GM21381 (cell line): ENCODE measurements around the gene PRKAG2.

Experiments
- ATAC-seq: cut with Tn5 transposase; IDR thresholded peaks from one replicate; pipeline ENCODE4 v1.9.1; 2021; ENCODE audit warnings: mild to moderate bottlenecking, moderate library complexity; ENCODE audit not compliant: unreplicated experiment

The PRKAG2 gene

DNA sequence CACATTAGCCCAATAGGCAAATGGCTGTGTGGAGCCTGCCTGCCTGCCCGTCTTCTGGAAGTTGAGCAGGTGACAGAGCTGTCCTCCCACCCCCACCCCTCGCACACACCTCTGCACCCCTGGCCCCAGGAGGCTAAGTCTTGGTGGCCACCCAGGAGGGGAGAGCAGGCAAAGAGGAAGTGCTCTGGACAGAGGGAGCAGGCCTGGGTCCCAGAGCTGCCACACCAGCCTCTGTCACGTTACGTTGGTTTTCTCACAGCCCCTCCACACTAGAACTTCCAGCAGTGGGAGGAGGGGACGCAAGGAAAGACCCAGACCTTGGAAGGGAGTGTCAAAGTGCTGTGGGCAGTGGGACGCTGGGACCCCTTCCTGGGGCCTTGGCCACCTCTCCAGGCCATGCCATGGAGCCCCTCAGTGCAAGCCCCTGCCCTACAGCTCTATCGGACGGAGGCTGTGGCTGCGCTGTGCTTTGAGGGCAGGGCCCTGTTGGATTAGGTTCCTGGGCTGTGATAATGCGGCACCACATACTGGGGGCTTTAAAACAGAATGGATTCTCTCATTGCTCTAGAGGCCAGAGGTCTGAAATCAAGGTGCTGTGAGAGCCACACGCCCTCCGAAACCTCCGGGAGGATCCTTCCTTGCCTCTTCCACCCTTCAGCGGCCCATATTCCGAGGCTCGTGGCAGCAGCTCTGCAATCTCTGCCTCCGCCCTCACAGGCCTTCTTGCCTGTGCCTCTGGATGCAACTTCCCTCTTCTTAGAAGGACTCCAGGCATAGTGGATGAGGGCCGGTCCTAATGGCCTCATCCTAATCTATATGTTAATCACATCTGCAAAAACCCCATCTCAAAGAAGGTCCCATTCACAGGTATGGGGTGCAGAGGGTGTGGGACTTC, 9.9 kb downstream of the PRKAG2 start:
- ATAC-seq: no peak

DNA sequence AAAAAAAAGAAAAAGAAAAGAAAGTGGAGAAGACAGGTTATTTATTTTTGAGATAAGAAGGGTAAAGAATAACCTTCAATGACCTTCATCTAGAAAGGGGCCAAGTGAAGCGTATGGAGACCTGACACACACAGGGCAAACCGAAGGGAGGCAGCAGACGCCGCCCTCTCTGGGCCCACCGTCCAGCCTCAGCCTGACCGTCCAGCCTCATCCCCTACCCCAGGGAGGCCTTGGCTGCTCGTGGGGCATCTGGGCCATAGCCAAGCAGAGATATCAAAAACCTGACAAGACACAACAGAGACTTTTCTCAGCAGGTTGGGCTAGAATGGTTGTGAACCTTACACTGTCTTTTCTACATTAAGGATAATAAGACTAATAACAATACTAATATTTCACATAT, 10.9 kb downstream of the PRKAG2 start:
- ATAC-seq: no peak

- ATAC-seq: no peak
These were observed 11.7 kb downstream of the PRKAG2 start for GRCh38 chr7:151865070-151865670.

GRCh38 chr7:151864561-151864960, 12.4 kb downstream of the PRKAG2 start:
- ATAC-seq: no peak

GRCh38 chr7:151864081-151864480, 12.8 kb downstream of the PRKAG2 start:
- no peak for ATAC-seq

DNA sequence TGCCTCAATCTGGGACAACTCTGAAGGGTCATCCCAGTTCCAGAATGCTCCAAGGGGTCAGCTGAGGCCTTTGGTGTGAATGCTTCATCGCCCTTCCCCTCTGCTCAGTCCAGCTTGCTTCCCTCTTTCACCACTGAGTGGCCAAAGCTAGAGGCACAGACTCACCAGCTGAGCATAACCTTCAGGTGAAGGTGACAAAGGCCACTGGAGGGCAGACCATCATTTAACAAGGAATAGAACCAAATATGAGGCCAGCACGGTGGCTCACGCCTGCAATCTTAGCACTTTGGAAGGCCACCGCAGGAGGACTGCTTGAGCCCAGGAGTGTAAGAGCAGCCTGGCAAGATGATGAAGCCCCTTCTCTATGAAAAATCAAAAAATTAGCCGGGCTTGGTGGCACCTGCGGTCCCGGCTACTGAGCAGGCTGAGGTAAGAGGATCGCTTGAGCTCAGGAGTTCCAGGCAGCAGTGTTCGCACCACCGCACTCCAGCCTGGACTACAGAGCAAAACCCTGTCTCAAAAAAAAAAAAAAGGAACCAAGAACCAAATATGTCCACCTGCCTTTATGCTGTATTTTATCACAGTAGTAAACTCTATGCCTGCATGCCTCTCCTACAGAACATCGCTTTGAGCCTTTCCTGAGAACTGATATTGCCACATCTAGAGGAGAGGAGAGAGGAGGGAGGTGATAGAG, 13.4 kb downstream of the PRKAG2 start:
- ATAC-seq: no peak

DNA sequence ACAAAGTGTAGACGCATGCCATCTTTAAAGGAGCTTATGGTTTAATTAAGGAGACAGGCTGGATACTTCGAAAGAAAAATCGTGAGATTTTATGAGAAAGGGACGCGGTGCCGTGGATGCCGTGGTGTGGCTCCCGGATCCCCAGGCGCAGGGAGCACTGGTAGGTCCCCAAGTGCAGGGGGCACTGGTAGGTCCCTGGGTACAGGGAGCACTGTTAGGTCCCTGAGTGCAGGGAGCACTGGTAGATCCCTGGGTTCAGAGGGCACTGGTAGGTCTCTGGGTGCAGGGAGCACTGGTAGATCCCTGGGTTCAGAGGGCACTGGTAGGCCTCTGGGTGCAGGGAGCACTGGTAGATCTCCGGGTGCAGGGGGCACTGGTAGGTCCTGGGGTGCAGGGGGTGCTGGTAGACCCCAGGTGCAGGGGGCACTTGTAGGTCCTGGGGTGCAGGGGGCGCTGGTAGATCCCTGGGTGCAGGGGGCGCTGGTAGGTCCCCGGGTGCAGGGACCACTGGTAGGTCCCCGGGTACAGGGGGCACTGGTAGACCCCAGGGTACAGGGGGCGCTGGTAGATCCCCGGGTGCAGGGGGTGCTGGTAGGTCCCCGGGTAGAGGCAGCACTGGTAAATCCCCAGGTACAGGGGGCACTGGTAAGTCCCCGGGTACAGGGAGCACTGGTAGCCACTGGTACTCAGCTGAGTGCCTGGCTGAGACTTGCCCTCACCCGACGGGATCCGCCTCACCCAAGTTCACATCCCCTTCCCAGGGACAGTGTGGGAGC, 14.1 kb downstream of the PRKAG2 start:
- ATAC-seq: no peak

DNA sequence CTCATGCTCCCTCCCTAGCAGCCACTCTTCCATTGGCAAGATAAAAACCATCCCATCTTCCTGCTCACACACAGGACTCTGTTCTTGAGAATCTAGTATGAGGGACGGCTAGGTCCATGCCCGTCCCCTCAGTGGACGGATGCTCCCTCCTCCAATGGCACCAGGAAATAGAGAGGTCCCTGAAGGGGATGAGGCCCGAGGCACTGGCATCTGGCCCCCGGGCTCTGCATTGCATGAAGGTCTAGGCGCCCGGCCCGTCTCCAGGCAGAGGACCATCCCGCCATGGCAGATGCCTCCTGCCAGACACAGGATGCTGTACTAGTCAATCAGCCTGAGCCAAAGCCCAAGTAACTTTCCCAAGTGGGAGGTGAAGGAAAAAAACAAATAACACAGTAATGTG, 15.0 kb downstream of the PRKAG2 start:
- ATAC-seq: no peak

GRCh38 chr7:151860771-151861170, 16.1 kb downstream of the PRKAG2 start:
- no peak for ATAC-seq

DNA sequence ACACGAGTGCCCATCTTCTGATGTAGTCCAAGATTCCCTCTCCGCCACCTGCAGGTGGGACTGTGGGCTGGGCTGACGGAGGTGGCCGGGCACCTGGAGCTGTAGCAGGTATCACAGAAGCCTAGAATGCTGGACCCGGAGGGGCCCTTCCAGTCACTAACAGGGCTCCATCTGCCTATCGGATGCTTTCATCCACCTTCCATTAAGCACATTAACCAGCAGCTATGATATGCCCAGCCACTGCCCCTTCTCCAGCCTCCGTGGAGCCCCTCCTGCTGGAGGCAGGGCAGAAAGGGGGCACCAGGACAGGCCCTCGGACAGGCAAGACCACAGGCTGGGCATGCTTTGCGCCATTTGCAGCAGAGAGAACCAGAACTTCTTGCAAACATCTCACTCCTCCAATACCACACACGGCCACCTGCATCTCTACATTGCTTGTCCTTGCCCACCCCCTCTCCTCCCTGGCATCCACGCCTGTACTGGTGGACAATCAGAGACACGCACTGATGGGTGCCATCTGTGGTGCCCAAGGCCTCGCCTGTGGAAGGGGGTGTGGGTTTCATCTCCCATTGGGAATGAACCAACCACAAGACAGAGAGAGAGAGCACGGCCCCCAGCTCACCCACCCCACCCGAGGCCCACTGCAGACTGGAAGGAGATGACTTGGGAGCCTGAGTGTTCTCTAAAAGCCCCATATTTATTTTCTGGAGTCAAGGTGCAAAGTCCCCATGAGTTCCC, 16.8 kb downstream of the PRKAG2 start:
- no peak for ATAC-seq

DNA sequence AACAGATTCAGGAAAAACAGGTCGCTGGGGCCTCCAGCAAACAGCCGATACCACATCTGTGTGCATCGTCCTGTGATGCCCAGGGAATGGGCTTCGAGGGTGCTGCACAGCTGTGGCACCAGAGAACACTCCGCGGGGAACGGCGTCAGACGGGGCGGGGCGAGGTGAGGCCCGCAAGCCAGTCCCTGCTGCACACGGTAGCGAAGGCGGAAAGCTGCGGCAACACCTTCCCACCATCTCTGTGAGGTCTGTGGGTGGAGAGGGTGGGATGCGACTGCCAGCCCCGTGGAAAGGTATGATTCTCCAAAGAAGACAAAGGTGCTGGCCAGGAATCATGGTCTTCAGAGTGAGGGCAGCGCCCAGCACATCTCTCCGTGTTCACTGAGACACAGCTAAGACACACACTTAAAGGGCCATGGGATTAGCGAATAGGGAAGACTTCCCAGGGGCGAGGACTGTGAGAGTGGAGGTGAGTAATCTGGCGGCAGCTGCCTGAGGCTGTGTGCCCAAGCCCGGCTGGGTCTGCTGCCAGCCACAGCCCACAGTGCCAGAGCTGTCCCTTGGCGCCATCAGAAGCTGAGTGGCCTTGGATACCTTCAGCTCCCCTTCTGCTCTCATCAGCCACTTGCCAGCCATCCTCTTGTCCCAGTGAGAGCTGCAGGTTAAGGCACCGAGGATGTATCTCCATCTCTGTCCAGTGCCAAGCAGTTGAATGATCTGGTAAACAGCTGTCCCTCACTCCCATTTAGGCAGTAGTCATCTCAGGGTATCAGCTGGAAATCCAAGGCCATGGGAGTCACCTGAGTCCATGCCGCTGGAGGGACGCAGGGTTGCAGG, 17.6 kb downstream of the PRKAG2 start:
- ATAC-seq: no peak

DNA sequence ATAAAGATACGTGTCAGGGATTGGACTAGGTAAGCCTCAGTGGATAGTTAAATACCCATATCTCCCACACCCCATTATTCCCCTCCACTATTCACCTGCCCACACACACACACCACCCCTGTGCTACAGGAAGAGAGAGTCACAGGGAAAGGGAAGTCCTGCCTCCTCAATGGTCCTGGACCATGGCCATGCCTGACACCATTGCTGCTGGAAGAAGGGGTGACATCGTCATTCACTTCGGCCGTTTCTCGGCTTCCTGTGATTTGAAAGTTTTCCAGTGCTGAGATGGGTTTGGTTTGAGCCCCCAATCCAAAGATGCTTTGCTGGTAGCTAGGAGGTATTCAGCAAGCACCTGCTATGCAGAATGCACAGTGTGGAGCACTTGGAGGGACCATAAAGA, 18.5 kb downstream of the PRKAG2 start:
- ATAC-seq: no peak

- ATAC-seq: no peak
These were observed 19.0 kb downstream of the PRKAG2 start for GRCh38 chr7:151857866-151858450.

- ATAC-seq: no peak
These were observed 19.5 kb downstream of the PRKAG2 start for GRCh38 chr7:151857412-151857811.

- ATAC-seq: no peak
These were observed 20.4 kb downstream of the PRKAG2 start for GRCh38 chr7:151856516-151856915.

DNA sequence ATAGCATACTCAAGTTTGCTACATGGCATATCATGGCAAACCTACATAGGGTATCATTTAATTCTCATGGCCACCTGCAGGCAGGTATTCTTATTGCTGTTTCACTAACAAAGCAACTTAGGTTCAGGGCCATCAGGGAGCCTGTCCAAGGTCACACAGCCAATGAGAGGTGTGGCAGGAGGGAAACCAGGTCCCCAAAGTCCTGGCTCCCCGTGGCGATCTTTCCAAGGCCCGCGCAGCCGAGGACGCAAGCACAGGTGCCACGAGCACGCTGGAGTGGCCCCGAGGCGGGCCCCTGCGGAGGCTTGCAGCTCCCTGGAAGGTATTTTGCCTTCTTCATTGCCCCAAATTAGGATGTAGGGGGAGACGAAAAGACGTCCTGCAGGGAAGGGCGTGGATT, 20.8 kb downstream of the PRKAG2 start:
- no peak for ATAC-seq

GRCh38 chr7:151854720-151855071, 22.2 kb downstream of the PRKAG2 start:
- ATAC-seq: no peak

- ATAC-seq: no peak
These were observed 22.8 kb downstream of the PRKAG2 start for GRCh38 chr7:151853896-151854719.
